GM18873 (cell line): Measurements from ENCODE around the gene ANTXRL.
"Not testable (repeated sequence)": the region's sequence is repeated elsewhere in the genome, so short reads cannot be mapped to it uniquely, and the experiment has no call there.

ENCODE experiments used
- ATAC-seq: cut with Tn5 transposase; IDR thresholded peaks from one replicate; pipeline ENCODE4 v1.9.1; 2021; ENCODE audit warnings: mild to moderate bottlenecking, moderate library complexity, moderate number of reproducible peaks; ENCODE audit not compliant: unreplicated experiment, low FRiP score

Gene ANTXRL

GRCh38 chr10:46271795-46272499 lies 14.8 kb upstream of the ANTXRL start:
- not testable (repeated sequence) for ATAC-seq

GRCh38 chr10:46272863-46273415 lies 13.9 kb upstream of the ANTXRL start:
- ATAC-seq: no peak

- ATAC-seq: no peak
Measured at GRCh38 chr10:46273506-46274477, 13.0 kb upstream of the ANTXRL start.

GRCh38 chr10:46277840-46278239 lies 9.0 kb upstream of the ANTXRL start:
- ATAC-seq: no peak

- ATAC-seq: not testable (repeated sequence)
Measured at GRCh38 chr10:46282421-46282831, 4.4 kb upstream of the ANTXRL start.

GRCh38 chr10:46282842-46283574 lies 3.8 kb upstream of the ANTXRL start:
- no peak for ATAC-seq

- no peak for ATAC-seq
Measured at GRCh38 chr10:46283580-46284285, 3.1 kb upstream of the ANTXRL start.

GRCh38 chr10:46284286-46285229 lies 2.2 kb upstream of the ANTXRL start:
- peak; percentile 85 for ATAC-seq

GRCh38 chr10:46285300-46285699 lies 1.5 kb upstream of the ANTXRL start:
- ATAC-seq: no peak

- no peak for ATAC-seq
Measured at GRCh38 chr10:46285966-46286620, 704 bp upstream of the ANTXRL start.

GRCh38 chr10:46287846-46288477 lies 1.2 kb downstream of the ANTXRL start:
- ATAC-seq: no peak

GRCh38 chr10:46288601-46289206 lies 1.9 kb downstream of the ANTXRL start:
- ATAC-seq: no peak

GRCh38 chr10:46289209-46289810 lies 2.5 kb downstream of the ANTXRL start:
- ATAC-seq: no peak

GRCh38 chr10:46290101-46290886 lies 3.5 kb downstream of the ANTXRL start:
- no peak for ATAC-seq

- ATAC-seq: no peak
Measured at GRCh38 chr10:46291817-46292572, 5.2 kb downstream of the ANTXRL start.
